Stimulated activated CD8-positive, alpha-beta memory T cell treated with anti-CD3 and anti-CD28 coated beads, Interleukin-4, amount 100 ng/mL, for 1 hour (primary cell): ENCODE results near the gene ZNF286A.
A peak's percentile ranks its signal among the peaks of the same experiment; 100 is the strongest.
"Not testable (repeated sequence)": the region's sequence is repeated elsewhere in the genome, so short reads cannot be mapped to it uniquely, and the experiment has no call there.

ENCODE experiments used
- DNase-seq, 2 donors: peaks; one replicate each; pipeline ENCODE4 v3.0.0-alpha.2; 2020; ENCODE audit warnings: low read depth in 2 of 2, low spot score in 1 of 2

The ZNF286A gene

DNA sequence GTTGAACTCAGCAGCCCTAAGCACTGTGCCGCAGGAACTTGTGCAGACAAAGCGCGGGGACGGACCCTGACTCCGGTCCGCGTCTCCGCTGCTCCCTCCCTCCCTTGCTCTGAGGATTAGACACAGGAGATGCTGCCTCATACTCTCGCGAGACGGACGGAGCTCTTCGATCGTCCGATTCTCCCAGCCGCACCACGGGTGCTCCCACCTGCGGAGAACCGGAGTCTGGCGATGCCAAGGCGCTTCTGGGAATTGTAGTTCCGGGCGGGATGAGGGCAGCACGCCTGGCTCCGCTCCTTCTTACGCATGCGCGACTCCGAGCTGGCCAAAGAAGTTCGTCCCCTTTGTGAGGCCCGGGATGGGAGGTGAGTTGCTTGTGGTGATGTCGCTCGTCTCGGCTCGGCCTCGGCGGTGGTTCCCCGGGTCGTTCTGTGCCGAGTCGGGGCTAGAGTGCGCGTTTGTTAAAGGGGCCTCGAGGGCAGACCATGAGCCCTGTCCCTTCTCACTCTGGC is at the start of gene ZNF286A:
TSS of gene ZNF286A (plus strand) at position 340 of the 512 bp plus-strand sequence. CDS start 578 bp downstream, outside the sequence.
- DNase-seq: peak; percentile 69 to 89

DNA sequence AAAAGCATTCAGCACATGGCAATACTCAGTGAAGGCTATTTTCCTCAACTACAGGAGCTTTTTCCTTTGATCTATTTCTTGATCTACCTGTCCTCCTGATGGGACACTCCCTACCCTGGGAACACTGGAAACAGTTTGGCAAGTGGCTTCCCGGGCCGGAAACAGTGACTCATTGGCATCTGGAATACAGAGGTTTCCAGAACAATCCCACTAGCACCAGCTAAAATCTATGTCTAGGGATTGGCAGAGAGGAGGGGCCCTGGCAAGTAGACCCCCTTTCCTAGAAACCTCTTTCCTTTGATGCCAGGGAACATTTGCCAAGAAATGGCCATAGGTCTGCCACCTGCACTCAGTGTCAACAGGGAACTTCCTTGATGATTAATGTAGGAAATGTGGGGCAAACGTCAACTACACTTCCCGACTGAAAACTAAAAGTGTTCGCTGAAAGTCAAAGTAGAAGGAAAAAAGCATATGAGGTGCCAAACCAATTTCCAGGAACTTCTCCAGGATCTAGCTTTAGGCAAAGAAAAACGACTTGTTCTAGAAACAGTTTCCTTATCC is 49.6 kb upstream of the ZNF286A start:
- no peak for DNase-seq

DNA sequence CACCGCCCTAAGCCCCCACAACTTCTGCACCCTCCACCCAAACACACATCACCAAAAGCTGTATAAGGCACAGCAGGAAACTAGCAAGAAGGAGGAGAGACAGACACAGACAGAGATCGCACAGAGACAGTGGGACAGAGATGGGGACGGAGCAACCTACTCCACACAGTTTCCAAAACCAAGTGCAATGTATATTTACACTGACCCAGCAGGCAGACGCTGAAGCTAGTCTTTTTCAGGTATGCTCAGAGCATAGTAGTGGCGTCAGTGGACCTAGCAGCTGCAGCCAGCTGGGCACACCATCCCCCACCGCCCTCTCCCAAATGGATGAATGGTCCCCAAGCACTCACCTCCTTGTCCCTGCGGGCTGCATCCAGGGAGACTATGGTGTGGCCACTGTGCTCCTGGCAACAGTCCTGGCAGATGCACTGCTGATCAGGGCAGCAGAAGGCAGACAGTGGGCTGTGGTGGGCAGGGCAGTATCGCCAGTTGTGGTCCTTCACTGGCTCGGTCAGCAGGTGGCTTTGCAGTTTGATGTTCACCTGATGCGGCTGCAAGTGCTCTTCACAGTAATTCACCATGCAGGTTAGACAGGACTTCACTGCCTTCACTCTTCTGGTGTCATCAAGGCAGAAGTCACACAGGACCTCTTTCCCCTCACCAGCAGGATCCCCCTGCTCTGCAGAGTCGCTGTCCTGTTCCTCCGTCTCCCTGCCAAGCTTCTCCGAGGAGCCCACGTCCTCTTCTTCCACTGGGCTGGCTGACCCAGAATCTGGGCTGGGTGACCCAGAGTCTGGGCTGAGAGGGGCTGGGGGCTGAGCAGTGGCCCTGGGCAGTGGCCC is 48.6 kb upstream of the ZNF286A start:
- DNase-seq: no peak

DNA sequence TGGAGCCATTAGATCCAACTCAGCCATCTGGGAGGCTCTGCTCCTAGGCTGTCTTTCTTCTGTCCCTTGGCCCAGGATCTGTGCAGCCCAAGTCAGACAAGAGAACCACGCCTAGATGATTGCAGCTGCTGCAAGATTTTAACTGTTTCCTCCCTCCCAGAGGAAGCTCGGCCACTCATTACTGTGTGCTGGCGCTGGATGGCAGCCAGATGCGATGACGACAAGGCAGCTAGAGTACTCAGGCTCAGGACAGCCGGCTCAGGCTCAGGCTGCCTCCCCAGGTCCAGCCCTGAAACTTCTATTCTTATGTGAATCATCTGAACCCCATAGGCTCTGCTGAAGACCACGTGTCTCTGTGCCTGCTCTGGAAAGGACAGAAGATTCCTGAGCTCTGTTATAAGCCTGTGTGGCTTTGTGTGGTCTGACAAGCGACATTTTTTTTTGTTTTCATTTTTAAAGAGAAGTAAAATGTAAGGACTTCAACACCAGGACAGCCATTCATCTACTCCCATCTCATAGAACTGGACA is 47.9 kb upstream of the ZNF286A start:
- no peak for DNase-seq

DNA sequence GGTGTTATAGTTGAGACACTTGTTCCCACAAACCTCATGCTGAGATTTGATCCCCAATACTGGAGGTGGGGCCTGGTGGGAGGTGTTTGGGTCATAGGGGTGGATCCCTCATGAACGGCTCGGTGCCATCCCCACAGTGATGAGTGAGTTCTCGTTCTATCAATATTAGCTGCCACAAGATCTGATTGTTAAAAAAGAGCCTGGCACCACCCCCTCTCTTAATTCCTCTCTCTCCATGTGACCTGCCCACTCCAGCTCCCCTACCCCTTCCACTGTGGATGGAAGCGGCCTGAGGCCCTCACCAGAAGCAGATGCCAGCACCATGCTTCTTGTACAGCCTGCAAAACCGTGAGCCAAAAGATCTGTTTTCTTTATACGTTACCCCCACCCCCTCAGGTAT is 46.6 kb upstream of the ZNF286A start:
- no peak for DNase-seq

DNA sequence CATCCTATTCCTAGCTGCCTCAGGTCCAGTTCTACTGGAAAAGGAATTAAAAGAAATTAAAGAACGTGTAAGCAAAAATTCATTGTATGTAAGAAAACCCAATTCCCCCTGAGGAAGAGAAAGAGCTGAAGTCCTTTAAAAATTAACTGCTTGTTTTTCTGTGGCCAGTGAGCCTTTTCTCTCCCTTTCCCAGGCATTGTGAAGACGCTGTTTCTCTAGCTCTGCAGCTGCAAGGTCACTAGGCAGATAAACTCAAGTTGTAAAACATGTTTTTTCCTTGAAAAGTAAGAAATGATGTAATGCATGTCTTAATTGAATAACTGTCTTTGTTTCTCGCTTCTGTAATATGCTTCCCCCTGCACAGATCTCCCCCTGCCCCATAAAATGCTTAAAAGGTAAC is 45.2 kb upstream of the ZNF286A start:
- not testable (repeated sequence) for DNase-seq

DNA sequence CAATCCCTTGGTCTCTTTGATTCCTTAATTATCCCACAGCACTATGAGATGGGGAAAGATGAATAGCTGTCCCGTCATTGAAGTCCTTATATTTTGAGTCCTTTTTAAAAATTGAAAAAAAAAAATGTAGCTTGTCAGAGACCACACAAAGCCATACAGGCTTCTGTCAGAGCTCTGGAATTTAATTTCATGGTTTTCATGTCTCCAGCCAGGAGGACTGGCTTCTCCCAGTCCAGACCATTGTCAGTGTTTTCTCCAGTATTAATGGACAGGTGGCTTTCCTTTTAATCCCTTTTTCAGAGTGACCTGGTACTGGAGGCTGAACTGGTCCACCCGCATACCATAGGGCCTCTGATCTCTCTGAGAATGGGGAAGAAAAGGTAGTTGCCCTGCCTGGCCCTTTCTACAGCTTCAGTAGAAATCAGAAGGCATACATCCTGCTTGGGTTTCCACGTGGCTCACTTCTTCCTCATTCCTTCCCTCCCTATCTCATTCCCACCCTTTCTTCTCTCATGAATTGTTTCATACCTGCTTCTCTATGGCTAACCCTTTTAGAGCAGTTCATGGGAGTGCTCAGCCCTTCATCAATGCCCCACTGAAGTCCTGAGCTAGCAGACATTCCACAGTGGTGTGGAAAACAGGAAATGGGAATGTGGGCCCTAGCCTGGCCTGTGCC is 44.5 kb upstream of the ZNF286A start:
- no peak for DNase-seq

DNA sequence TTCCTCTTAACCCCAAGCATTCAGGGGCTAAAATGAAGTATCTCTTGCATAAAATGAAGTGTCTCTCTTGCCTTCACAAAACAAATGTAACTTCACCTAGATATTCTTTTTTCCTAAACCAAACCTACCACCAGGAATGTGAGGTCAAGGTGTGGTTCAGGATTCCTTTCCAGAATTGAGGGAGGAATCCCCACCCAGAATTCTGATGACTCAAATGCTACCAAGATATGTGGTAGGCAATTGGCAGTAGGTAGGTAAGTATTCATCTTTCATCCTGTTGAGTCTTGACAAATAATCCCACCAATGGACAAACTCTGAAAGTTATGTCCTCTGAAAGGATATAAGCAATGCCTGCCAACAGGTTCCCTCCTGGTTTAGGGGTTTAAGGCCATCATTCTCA is 41.7 kb upstream of the ZNF286A start:
- no peak for DNase-seq

DNA sequence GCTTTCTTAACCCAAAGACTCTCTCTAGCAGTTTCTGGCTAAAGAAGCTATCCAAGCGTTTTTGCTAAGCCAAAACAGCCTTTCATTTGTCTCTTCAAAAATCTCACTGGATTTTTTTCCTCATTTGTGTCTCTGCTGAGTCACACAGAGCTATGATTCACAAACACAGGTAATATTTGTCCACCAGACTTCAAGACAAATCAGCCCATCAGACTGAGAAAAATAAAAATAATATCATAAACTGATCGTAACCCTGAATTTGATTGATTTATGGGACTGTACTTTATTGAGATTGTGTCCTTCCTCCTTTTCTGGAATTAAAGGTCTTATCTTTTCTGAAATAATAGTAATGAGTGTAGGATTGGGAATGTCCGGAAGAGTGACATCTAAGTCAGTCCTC is 41.3 kb upstream of the ZNF286A start:
- no peak for DNase-seq

DNA sequence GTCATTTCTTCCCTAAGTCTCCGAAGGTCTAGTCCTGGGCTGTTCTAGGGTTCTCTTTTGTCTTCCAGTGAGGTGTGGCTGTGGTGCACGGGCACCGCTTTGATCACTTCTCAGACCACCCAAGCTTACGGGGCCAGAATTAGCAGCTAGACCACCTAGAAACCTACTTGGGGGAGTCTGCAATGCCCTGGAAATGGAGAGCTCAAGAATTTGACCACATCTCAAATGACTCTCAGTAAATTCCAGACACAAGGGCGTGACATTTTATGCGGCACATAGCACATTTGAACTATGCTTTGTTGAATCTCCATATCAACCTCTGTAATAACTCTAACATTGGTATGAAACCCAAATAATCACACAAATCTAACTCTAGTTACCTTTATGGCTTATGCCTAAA is 40.3 kb upstream of the ZNF286A start:
- no peak for DNase-seq

DNA sequence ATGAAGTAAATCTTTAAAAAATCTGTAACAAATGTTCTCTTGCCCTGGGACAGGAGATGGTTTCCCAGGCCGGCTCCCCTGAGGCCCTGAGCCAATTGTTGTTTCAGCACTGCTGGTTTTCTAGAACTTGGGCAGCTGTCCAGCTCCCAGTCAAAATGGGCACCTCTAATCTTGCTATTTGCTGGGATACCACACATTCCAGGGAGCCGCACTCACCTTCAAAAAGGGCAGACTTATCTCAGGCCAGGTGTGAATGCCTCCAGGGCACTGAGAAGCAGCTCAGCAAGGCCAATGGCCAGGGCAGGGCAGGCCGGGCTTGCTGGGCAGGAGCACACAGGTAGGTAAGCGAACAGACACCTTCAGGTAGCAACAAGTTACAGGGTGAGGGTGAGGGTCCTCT is 39.9 kb upstream of the ZNF286A start:
- DNase-seq: no peak

DNA sequence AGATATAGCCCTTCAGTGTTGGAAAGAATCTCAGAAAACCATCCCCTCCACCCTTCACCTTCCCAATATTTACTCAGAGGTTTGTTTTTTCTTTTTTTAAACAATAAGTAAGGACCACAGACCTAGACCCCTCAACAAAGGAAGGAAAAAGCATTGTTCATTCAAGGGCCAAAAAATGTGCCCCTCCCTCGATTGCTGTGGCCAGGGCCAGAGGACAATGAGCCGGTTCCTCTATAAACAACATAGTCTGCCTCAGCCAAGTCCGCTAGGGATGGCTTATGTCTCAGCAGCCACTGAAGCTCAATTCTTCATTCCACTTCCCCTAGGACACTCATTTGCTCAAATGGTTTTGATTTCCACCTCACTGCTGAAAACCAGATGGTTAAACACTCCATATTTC is 39.5 kb upstream of the ZNF286A start:
- no peak for DNase-seq

DNA sequence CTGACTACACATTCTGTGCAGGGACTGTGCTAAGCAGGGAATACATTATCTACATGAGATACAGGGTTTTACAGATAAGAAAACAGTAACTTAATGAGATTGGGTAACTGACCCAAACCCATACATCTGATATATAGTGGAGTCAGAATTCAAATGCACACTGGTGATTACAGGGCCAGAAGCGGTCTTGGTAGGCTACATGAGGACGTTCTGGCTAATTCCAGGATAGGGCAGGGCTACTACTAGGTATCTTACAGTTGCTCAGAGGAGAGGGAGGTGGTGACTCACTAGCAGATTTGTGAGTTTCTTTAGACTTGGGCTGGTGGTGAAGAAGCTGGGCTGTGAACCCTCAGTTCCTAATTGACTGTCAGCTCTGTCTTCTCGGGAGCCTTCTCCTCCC is 36.9 kb upstream of the ZNF286A start:
- no peak for DNase-seq

DNA sequence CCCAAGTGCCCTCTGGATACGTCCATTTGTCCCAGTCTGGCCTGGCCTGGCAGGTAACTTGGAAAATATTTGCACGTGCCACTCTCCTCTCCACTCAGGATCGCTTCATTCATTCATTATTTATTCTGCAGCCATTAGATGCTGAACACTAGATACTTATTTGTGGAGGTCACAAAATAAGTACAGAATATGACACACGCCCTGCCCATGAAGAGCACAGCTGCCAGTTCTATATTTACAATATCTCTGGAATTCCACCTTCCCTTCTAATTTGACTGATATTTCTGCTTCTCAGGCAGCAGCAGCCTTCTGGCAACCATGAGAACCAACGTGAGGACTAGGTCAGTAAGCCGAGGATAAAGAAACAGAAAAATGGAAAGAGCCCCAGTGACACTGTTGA is 36.4 kb upstream of the ZNF286A start:
- no peak for DNase-seq

DNA sequence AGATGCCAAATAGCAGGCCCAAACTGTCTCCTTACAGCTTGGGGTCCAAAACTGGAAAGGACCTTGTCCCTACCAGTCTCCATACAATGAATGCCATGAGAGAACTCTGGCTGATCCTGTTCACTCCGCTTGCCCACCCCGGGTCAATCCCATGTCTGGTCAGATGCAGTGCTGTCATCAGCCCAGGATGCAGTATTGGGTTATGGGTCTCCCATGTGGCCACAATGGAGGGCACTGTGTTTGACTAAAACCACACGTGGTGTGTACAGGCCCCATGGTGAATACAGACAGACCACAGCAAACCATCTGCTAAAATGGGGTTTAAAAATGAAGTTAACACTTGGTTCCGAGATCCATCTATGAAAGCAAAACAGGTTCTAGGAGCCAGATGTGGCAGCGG is 35.9 kb upstream of the ZNF286A start:
- no peak for DNase-seq

DNA sequence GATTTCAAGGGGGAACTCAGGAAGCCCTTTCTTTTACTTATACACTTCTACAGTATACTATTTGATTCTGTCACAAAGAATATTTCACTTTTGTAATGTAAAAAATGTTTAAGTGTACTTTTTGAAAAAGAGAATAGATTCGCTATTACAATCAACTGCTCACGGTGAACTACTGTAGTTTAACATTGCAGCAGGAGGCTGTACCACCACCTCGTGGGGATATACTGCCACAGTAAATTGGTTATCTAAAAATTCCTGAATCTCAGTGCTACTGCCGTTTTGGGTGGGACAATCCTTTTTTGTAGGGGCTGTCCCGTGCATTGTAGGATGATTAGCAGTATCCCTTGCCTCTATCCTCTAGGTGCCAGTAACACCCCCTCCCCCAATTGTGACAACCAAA is 30.0 kb upstream of the ZNF286A start:
- not testable (repeated sequence) for DNase-seq

DNA sequence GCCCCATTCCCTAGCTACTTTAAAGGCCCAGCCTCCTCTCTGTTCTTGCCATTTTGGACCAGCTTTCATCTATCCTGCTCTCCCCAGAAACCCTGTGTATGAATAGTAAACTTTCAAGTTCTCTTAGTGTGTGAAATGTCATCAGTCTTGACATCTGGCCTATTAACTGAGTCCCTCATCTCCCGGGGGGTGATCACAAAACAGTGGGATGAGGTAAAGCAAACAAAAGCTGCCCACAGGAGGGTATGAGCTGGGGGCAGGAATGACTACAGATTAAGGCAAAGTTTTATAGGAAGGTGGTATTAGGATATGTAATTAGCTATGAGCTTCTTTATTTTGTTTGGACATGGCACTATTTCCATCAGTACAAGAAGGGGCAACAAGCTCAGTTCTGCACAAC is 24.9 kb upstream of the ZNF286A start:
- DNase-seq: not testable (repeated sequence)

DNA sequence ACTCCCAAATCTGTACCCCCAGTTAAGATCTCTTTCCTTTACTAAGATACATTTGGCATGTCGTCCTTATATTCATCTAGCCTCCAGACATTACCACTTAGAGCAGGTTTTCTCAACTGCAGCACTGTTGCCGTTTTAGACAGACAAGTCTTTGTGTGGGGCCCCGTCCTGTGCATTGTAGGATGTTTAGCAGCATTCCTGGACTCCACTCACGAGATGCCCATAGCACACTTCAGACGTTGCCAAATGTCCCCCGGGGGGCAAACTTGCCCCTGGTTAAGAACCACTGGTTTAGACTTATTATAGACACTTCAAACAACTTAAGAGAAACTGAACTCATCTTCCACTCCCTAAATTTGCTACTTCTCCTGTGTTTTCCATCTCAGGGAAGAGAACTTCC is 23.6 kb upstream of the ZNF286A start:
- DNase-seq: not testable (repeated sequence)

DNA sequence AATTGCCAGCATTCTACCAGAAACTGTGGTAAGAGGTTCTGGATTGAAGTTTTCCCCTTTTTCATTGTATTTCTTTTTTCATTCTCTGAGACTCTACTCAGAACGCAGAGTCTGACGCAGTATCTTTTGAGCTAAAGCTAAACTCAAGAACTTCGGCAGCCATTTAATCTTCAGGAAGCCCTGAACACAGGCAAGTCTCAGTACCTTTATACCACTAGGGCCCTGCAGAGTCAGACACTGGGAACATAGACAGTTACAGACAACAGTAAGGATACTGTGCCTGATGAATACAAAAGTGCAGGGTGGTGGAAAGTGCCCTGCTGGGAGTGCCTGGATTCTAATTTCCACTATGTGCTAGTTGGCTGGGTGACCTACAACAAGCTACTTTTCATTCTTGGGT is 16.4 kb upstream of the ZNF286A start:
- DNase-seq: not testable (repeated sequence)

DNA sequence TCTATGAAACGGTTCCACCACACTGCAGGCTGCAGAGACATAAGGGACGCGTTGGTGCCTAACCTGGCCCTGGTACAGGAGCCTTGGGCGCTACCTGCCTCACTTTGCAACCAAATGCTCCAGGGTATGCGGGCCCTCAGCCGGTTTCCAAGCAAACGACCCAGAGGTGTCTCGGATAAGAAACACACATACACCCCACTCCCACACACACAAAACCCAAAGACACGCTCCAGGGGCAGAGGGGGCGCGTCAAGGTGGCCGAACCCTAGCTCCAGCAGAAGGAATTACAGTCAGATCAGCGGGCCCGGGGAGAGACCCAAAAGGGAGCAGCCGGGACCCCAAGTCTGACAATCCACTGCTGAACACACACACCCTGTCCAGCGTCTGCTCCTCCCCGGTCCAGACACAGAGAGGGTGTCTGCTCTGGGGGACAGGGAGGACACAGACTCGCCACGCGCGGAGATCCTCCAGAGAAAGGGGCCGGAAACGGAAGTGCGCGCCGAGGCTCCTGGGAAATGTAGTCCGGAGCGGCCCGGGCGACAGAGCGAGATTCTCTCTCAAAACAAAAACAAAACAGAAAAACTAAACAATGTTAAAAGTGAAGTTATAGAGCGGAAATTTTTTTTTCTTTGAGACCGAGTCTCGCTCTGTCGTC is 15.6 kb upstream of the ZNF286A start, which contains the start of gene TRIM16:
TSS of gene TRIM16 (minus strand) at position 488 of the 655 bp plus-strand sequence. CDS start 32,702 bp downstream, outside the sequence.
- peak; percentile 45 to 59 for DNase-seq

DNA sequence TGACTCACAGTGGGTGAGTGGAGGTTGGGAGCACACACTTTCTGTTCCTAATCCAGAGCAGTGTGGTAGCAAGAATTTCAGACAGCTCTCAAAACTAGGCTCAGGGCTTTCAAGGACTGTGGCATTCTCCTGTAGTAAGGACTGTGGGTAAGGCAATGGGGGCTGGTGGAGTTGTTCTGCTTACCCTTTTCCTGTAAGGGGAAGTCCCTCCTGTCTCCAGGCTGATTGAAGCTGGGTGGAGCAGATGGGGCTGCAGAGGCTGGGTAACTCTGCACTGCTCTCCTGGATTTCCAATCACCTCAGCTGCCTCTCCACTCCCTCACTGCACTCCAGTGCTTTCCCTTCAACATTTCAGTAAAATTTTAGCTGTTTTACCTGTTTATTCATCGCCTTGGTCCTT is 12.1 kb upstream of the ZNF286A start:
- not testable (repeated sequence) for DNase-seq
